ENCODE data around the gene ECSCR.

The ECSCR gene

GRCh38 chr5:139472386-139473030 lies 10.0 kb upstream of the ECSCR start:
- H3K27me3 ChIP-seq (ENCODE audit: control insufficient read depth in 1 of 2, insufficient read depth in 2 of 2, low read length in 2 of 2): no peaks in the 10 kb centered on the region
- no peak overlapping the region for H3K9ac ChIP-seq (ENCODE audit: low read length)
- peaks cover under 1% of the 10 kb centered on the region for H3K36me3 ChIP-seq (ENCODE audit: insufficient read depth, low read length)
- no peak overlapping the region for H3K4me3 ChIP-seq (ENCODE audit: low read depth in 1 of 2, low read length in 2 of 2)
- no peaks in the 10 kb centered on the region for H3K4me1 ChIP-seq (ENCODE audit: insufficient read depth, low read length)
- H3K9me3 ChIP-seq (ENCODE audit: low read length): no peaks in the 10 kb centered on the region
- H3K27ac ChIP-seq (ENCODE audit: low read depth, low read length): no peak overlapping the region

- H3K27ac ChIP-seq (ENCODE audit: low read depth, low read length): no peak within 1 kb of the TSS
- H3K9me3 ChIP-seq (ENCODE audit: low read length): no peaks in the 10 kb centered on the region
- H3K4me1 ChIP-seq (ENCODE audit: insufficient read depth, low read length): no peaks in the 10 kb centered on the region
- H3K36me3 ChIP-seq (ENCODE audit: insufficient read depth, low read length): no peaks in the 10 kb centered on the region
- no peaks in the 10 kb centered on the region for H3K27me3 ChIP-seq (ENCODE audit: control insufficient read depth in 1 of 2, insufficient read depth in 2 of 2, low read length in 2 of 2)
- no peak within 1 kb of the TSS for H3K9ac ChIP-seq (ENCODE audit: low read length)
- no peak within 1 kb of the TSS for H3K4me3 ChIP-seq (ENCODE audit: low read depth in 1 of 2, low read length in 2 of 2)
Measured at GRCh38 chr5:139470821-139471300, 8.3 kb upstream of the ECSCR start, which contains the start of gene SMIM33. Gene SMIM33 (plus strand): TSS chr5:139471004. CDS start chr5:139471122, 118 bp downstream.

- H3K4me3 ChIP-seq (ENCODE audit: low read depth in 1 of 2, low read length in 2 of 2): no peak overlapping the region
- H3K9me3 ChIP-seq (ENCODE audit: low read length): no peaks in the 10 kb centered on the region
- no peak overlapping the region for H3K27ac ChIP-seq (ENCODE audit: low read depth, low read length)
- H3K4me1 ChIP-seq (ENCODE audit: insufficient read depth, low read length): no peaks in the 10 kb centered on the region
- no peak overlapping the region for H3K9ac ChIP-seq (ENCODE audit: low read length)
- no peaks in the 10 kb centered on the region for H3K36me3 ChIP-seq (ENCODE audit: insufficient read depth, low read length)
- no peaks in the 10 kb centered on the region for H3K27me3 ChIP-seq (ENCODE audit: control insufficient read depth in 1 of 2, insufficient read depth in 2 of 2, low read length in 2 of 2)
Measured at GRCh38 chr5:139468421-139468931, 5.9 kb upstream of the ECSCR start.

- Histone ChIP-seq H3K36me3 (ENCODE audit: insufficient read depth, low read length) (no peaks in the 10 kb centered on the region), H3K27ac (ENCODE audit: low read depth, low read length) (no peak overlapping the region), H3K4me1 (ENCODE audit: insufficient read depth, low read length) (no peaks in the 10 kb centered on the region), H3K27me3 (ENCODE audit: control insufficient read depth in 1 of 2, insufficient read depth in 2 of 2, low read length in 2 of 2) (no peaks in the 10 kb centered on the region), H3K9me3 (ENCODE audit: low read length) (no peaks in the 10 kb centered on the region), H3K4me3 (ENCODE audit: low read depth in 1 of 2, low read length in 2 of 2) (no peak overlapping the region), H3K9ac (ENCODE audit: low read length) (no peak overlapping the region)
Measured at GRCh38 chr5:139461698-139462097, 845 bp downstream of the ECSCR start.

GRCh38 chr5:139461176-139461575 lies 1.4 kb downstream of the ECSCR start:
- H3K9ac ChIP-seq (ENCODE audit: low read length): no peak overlapping the region
- no peaks in the 10 kb centered on the region for H3K36me3 ChIP-seq (ENCODE audit: insufficient read depth, low read length)
- H3K4me1 ChIP-seq (ENCODE audit: insufficient read depth, low read length): no peaks in the 10 kb centered on the region
- no peaks in the 10 kb centered on the region for H3K27me3 ChIP-seq (ENCODE audit: control insufficient read depth in 1 of 2, insufficient read depth in 2 of 2, low read length in 2 of 2)
- H3K9me3 ChIP-seq (ENCODE audit: low read length): no peaks in the 10 kb centered on the region
- H3K27ac ChIP-seq (ENCODE audit: low read depth, low read length): no peak overlapping the region
- no peak overlapping the region for H3K4me3 ChIP-seq (ENCODE audit: low read depth in 1 of 2, low read length in 2 of 2)

- Histone ChIP-seq H3K4me1 (ENCODE audit: insufficient read depth, low read length) (no peaks in the 10 kb centered on the region), H3K27ac (ENCODE audit: low read depth, low read length) (no peak overlapping the region), H3K27me3 (ENCODE audit: control insufficient read depth in 1 of 2, insufficient read depth in 2 of 2, low read length in 2 of 2) (no peaks in the 10 kb centered on the region), H3K9ac (ENCODE audit: low read length) (no peak overlapping the region), H3K9me3 (ENCODE audit: low read length) (no peaks in the 10 kb centered on the region), H3K4me3 (ENCODE audit: low read depth in 1 of 2, low read length in 2 of 2) (no peak overlapping the region), H3K36me3 (ENCODE audit: insufficient read depth, low read length) (no peaks in the 10 kb centered on the region)
Measured at GRCh38 chr5:139460455-139460854, 2.1 kb downstream of the ECSCR start.

GRCh38 chr5:139459451-139459934 lies 3.0 kb downstream of the ECSCR start:
- no peak overlapping the region for H3K27ac ChIP-seq (ENCODE audit: low read depth, low read length)
- no peaks in the 10 kb centered on the region for H3K36me3 ChIP-seq (ENCODE audit: insufficient read depth, low read length)
- H3K4me3 ChIP-seq (ENCODE audit: low read depth in 1 of 2, low read length in 2 of 2): no peak overlapping the region

GRCh38 chr5:139458580-139459407 lies 3.7 kb downstream of the ECSCR start:
- no peaks in the 10 kb centered on the region for H3K9me3 ChIP-seq (ENCODE audit: low read length)
- H3K36me3 ChIP-seq (ENCODE audit: insufficient read depth, low read length): no peaks in the 10 kb centered on the region
- H3K27me3 ChIP-seq (ENCODE audit: control insufficient read depth in 1 of 2, insufficient read depth in 2 of 2, low read length in 2 of 2): no peaks in the 10 kb centered on the region
- no peak overlapping the region for H3K27ac ChIP-seq (ENCODE audit: low read depth, low read length)
- H3K4me3 ChIP-seq (ENCODE audit: low read depth in 1 of 2, low read length in 2 of 2): no peak overlapping the region
- H3K4me1 ChIP-seq (ENCODE audit: insufficient read depth, low read length): no peaks in the 10 kb centered on the region
- no peak overlapping the region for H3K9ac ChIP-seq (ENCODE audit: low read length)

More at GRCh38 chr5:139459451-139459934, 3.0 kb downstream of the ECSCR start:
- no peaks in the 10 kb centered on the region for H3K27me3 ChIP-seq (ENCODE audit: control insufficient read depth in 1 of 2, insufficient read depth in 2 of 2, low read length in 2 of 2)
- H3K4me1 ChIP-seq (ENCODE audit: insufficient read depth, low read length): no peaks in the 10 kb centered on the region
- no peaks in the 10 kb centered on the region for H3K9me3 ChIP-seq (ENCODE audit: low read length)
- no peak overlapping the region for H3K9ac ChIP-seq (ENCODE audit: low read length)

GRCh38 chr5:139457653-139458306 lies 4.8 kb downstream of the ECSCR start:
- Histone ChIP-seq H3K4me3 (ENCODE audit: low read depth in 1 of 2, low read length in 2 of 2) (no peak overlapping the region), H3K27ac (ENCODE audit: low read depth, low read length) (no peak overlapping the region), H3K4me1 (ENCODE audit: insufficient read depth, low read length) (no peaks in the 10 kb centered on the region), H3K36me3 (ENCODE audit: insufficient read depth, low read length) (no peaks in the 10 kb centered on the region), H3K9me3 (ENCODE audit: low read length) (no peaks in the 10 kb centered on the region), H3K9ac (ENCODE audit: low read length) (no peak overlapping the region), H3K27me3 (ENCODE audit: control insufficient read depth in 1 of 2, insufficient read depth in 2 of 2, low read length in 2 of 2) (no peaks in the 10 kb centered on the region)

GRCh38 chr5:139457241-139457640 lies 5.3 kb downstream of the ECSCR start:
- no peaks in the 10 kb centered on the region for H3K4me1 ChIP-seq (ENCODE audit: insufficient read depth, low read length)
- H3K9ac ChIP-seq (ENCODE audit: low read length): no peak overlapping the region
- H3K4me3 ChIP-seq (ENCODE audit: low read depth in 1 of 2, low read length in 2 of 2): no peak overlapping the region
- no peaks in the 10 kb centered on the region for H3K9me3 ChIP-seq (ENCODE audit: low read length)
- no peak overlapping the region for H3K27ac ChIP-seq (ENCODE audit: low read depth, low read length)
- H3K36me3 ChIP-seq (ENCODE audit: insufficient read depth, low read length): no peaks in the 10 kb centered on the region
- no peaks in the 10 kb centered on the region for H3K27me3 ChIP-seq (ENCODE audit: control insufficient read depth in 1 of 2, insufficient read depth in 2 of 2, low read length in 2 of 2)

GRCh38 chr5:139456776-139457175 lies 5.8 kb downstream of the ECSCR start:
- Histone ChIP-seq H3K4me1 (ENCODE audit: insufficient read depth, low read length) (no peaks in the 10 kb centered on the region), H3K27ac (ENCODE audit: low read depth, low read length) (no peak overlapping the region), H3K4me3 (ENCODE audit: low read depth in 1 of 2, low read length in 2 of 2) (no peak overlapping the region), H3K27me3 (ENCODE audit: control insufficient read depth in 1 of 2, insufficient read depth in 2 of 2, low read length in 2 of 2) (no peaks in the 10 kb centered on the region), H3K9me3 (ENCODE audit: low read length) (no peaks in the 10 kb centered on the region), H3K36me3 (ENCODE audit: insufficient read depth, low read length) (no peaks in the 10 kb centered on the region), H3K9ac (ENCODE audit: low read length) (no peak overlapping the region)
